Heart left ventricle (tissue), 13 donors: ENCODE data around the gene THOC5.

Experiments used
- POLR2A ChIP-seq, 2 donors: fragments of 450-650 bp; IDR thresholded peaks; one replicate each; pipeline ENCODE4 v1.6.1; 2017; ENCODE audit warnings: antibody characterized with exemption in 2 of 2, mild to moderate bottlenecking in 2 of 2, moderate library complexity in 2 of 2
- TF ChIP-seq, protein P1 (sequence below), 12 donors: fragments of 200-600 bp; sonication (generic) in 4 of 12; IDR thresholded peaks; one replicate each; pipeline versions ENCODE4 v1.5.0 to v1.8.0; 2018 to 2022; ENCODE audit warnings: antibody characterized with exemption in 12 of 12, mild to moderate bottlenecking in 5 of 12
- donor health status: ischemic (EF 13 %, LVEDD 7.1; RV severe dilation, severe dysfunction).
- donor health status: DM: no; HTN: yes; CAD: no.
- donor health status: DM: no; HTN: no; CAD: no.
- donor health status: ischemic (EF 25% LVEDD 6.9; RV normal size, moderate dysfunction).
- donor health status: ischemic (EF 25% LVEDD 5.7; RV mildly dilated, moderate dysfunction).
- donor health status: ischemic (EF 35%, LVEDD 5.7; RV mildly dilated, moderate dysfunction).
- donor health status: nonischemic (EF 11% LVEDD 7.7; RV severe dilation, severe dysfunction).
- donor health status: DM: yes; HTN: yes; CAD: no.
- donor health status: PGD.
- donor health status: ischemic (EF 29% LVEDD 5.4; RV normal size, mild dysfunction).
- donor health status: nonischemic (EF 23%, LVEDD 6.1; RV moderate dilation, normal function).

DNA sequence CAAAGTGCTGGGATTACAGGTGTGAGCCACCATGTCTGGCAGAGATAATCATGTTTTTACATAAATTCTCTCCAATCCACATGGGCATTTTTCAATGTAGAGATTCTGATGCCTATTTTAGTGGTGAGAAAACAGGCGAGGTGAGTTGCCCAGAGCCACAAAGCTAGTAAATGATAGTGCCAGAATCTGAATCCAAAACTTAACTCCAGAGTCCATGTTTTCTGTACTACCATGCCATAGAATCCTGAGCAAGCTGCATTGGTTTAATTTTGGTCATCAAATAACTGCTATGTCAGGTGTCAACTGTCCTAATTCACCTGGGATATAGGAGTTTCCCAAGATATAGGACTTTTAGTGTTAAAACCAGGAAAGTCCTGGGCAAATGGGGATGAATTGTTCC, 59.9 kb downstream of the THOC5 start:
- TF ChIP-seq, protein P1, sequence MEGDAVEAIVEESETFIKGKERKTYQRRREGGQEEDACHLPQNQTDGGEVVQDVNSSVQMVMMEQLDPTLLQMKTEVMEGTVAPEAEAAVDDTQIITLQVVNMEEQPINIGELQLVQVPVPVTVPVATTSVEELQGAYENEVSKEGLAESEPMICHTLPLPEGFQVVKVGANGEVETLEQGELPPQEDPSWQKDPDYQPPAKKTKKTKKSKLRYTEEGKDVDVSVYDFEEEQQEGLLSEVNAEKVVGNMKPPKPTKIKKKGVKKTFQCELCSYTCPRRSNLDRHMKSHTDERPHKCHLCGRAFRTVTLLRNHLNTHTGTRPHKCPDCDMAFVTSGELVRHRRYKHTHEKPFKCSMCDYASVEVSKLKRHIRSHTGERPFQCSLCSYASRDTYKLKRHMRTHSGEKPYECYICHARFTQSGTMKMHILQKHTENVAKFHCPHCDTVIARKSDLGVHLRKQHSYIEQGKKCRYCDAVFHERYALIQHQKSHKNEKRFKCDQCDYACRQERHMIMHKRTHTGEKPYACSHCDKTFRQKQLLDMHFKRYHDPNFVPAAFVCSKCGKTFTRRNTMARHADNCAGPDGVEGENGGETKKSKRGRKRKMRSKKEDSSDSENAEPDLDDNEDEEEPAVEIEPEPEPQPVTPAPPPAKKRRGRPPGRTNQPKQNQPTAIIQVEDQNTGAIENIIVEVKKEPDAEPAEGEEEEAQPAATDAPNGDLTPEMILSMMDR (IDR thresholded peaks at IDR 0.05): no peak
- TF ChIP-seq POLR2A (IDR thresholded peaks at IDR 0.05): no peak
